Raji (cell line): Measurements from ENCODE around the gene FBXO2.

Experiments
- POLR2A ChIP-seq: IDR thresholded peaks from 2 replicates; pipeline ENCODE4 v1.6.1; 2011; ENCODE audit warnings: low read depth, low read length, control low read depth; ENCODE audit not compliant: insufficient read depth

The FBXO2 gene

DNA sequence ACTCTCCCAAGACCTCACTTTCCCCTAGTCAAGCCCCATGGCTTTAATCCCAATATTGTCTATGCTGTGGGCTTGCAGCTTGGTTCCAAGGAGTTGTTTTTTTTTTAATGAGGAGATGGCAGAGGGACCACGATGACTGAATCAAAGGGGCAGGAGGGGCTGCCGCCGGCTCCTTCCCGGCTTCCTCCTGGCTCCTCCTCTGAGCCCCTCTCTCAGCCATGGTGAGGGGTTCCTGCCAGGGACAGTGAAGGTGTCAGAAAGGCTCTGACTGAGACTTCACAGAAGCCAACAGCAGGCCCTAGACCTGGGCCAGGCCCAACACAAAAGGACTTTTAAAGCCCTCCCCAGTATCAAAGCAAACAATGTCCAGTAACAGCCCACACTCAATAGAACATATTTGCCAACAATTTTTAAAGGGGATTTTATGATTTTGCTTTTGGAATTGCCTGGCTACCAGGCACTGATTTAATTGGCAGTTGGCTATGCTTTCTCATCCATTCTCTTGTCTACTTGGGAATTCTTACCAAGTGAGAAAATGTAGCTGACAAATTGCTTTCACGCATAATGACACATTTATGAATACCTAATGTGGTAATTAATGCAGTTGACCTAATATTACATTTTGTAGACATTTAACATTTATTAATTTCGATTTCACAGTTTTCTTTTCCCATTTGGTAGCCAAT is 54.2 kb downstream of the FBXO2 start:
- no peak for TF ChIP-seq POLR2A

DNA sequence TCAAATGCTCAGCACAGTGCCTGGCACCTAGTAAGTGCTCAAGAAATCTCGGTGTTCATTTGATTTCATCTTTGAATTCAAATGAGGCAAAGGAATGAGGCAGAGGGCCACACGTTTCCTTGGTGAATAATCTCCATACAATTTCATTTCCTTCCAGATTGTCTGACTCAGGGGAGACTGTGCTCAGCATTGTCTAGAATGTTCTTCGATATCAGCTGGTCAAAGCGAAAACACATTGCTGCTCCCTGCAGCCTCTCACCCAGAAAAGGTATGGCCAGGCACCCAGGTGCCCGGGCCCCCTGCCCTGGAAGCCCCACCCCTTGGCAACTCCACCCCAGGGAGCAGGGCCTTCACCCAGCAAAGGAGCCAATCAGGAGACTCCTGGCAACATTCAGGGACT is 55.8 kb downstream of the FBXO2 start:
- TF ChIP-seq POLR2A, result no peak
